ENCODE results near the gene TTBK2. TPM values are rescaled to one million over a fixed set of nuclear protein-coding genes. Genes with fewer than 3 reads are reported as not detected.

The TTBK2 gene
- total RNA-seq, 1 experiment from 2014 or later, result 10.6 TPM

GRCh38 chr15:42848846-42849245 is 71.7 kb downstream of the TTBK2 start:
- no peak overlapping the region for H3K9ac ChIP-seq (ENCODE audit: low read length)
- no peaks in the 10 kb centered on the region for H3K79me2 ChIP-seq (ENCODE audit: insufficient read depth, low read length)
- no peaks in the 10 kb centered on the region for H4K20me1 ChIP-seq (ENCODE audit: insufficient read depth)
- no peak overlapping the region for H2AFZ ChIP-seq (ENCODE audit: low read depth, low read length, poor library complexity, severe bottlenecking)
- ChIA-PET RAD21 (ENCODE audit: low non-redundant PET in 1 of 2, low total read pairs in 2 of 2, uncharacterized antibody in 2 of 2, unreplicated experiment in 2 of 2) (no interaction called here), CTCF (no interaction called here), POLR2A (no interaction called here)
- H3K9me3 ChIP-seq (ENCODE audit: control insufficient read depth in 1 of 2, insufficient read depth in 1 of 2, low read depth in 1 of 2, low read length in 2 of 2), result no peaks in the 10 kb centered on the region; a peak in 1 of 4 replicates
- TF ChIP-seq EZH2 (IDR thresholded peaks at IDR 0.05), result no peak
- TF ChIP-seq EGR1 (IDR thresholded peaks at IDR 0.05; ENCODE audit: low read depth), result no peak
- no peak for TF ChIP-seq CEBPB (IDR thresholded peaks at IDR 0.05; ENCODE audit: low read depth)
- no peak for TF ChIP-seq EZH2phosphoT487 (IDR thresholded peaks at IDR 0.05; ENCODE audit: borderline replicate concordance)
- TF ChIP-seq TCF7L2 (IDR thresholded peaks at IDR 0.05; ENCODE audit: borderline replicate concordance, extremely low read depth, insufficient read depth, insufficient read length), result no peak
- no peak for TF ChIP-seq SP1 (IDR thresholded peaks at IDR 0.05; ENCODE audit: low read depth)
- no peak for TF ChIP-seq ZFX (IDR thresholded peaks at IDR 0.05)
- no peak for TF ChIP-seq REST (IDR thresholded peaks at IDR 0.05; ENCODE audit: low read depth)
- no peak for TF ChIP-seq POLR2AphosphoS5 (IDR thresholded peaks at IDR 0.05; ENCODE audit: low read depth, low read length)
- no peak for TF ChIP-seq POLR2A (IDR thresholded peaks at IDR 0.05; ENCODE audit: borderline replicate concordance, extremely low read depth, insufficient read depth, insufficient read length)
- no peak for TF ChIP-seq CTCF (IDR thresholded peaks at IDR 0.05 in 2 of 3, conservative IDR thresholded peaks at IDR 0.05 in 1 of 3; ENCODE audit: borderline replicate concordance in 1 of 3, insufficient read depth in 1 of 3, low read depth in 2 of 3, low read length in 2 of 3)
- no peak for TF ChIP-seq SRF (IDR thresholded peaks at IDR 0.05; ENCODE audit: low read depth)
- no peak for TF ChIP-seq ATF3 (IDR thresholded peaks at IDR 0.05)
- TF ChIP-seq CBX3 (IDR thresholded peaks at IDR 0.05; ENCODE audit: low read depth), result no peak
- no peak overlapping the region for H3K4me3 ChIP-seq (replicated peaks in 1 of 2; ENCODE audit: low read depth in 1 of 2, low read length in 2 of 2)
- no peak overlapping the region for H3K4me2 ChIP-seq (ENCODE audit: low read length)
- ATAC-seq (no peak), DNase-seq (ENCODE audit: low read depth, low spot score) (no peak)
- no TSS peak for BruUV-seq (replicated peaks)
- no peaks in the 10 kb centered on the region for H3K27me3 ChIP-seq (ENCODE audit: insufficient read depth, low read length)
- H3K4me1 ChIP-seq (ENCODE audit: control insufficient read depth in 1 of 2, insufficient read depth in 2 of 2, low read length in 2 of 2), result no peaks in the 10 kb centered on the region
- no peaks in the 10 kb centered on the region for H3K36me3 ChIP-seq (ENCODE audit: control insufficient read depth in 1 of 2, insufficient read depth in 2 of 2, low read length in 2 of 2)
- H3K27ac ChIP-seq (ENCODE audit: low read depth, low read length), result no peak overlapping the region
- no peaks in the 10 kb centered on the region for H3K9me2 ChIP-seq (ENCODE audit: insufficient read depth)
- intact Hi-C loops (cut with micrococcal nuclease), result no loop called here
